B cell (primary cell): ENCODE results near the gene ATP5PB.

Experiments
- CTCF ChIP-seq: fragments of 200-600 bp; IDR thresholded peaks from one replicate; pipeline ENCODE4 v1.8.0; 2022; ENCODE audit warnings: antibody characterized with exemption, mild to moderate bottlenecking
- EZH2 ChIP-seq: IDR thresholded peaks from 2 replicates; pipeline ENCODE4 v1.6.1; 2012; ENCODE audit warnings: borderline replicate concordance, low read depth, mild to moderate bottlenecking, moderate library complexity, low read length; ENCODE audit not compliant: insufficient read depth, poor library complexity, severe bottlenecking

DNA sequence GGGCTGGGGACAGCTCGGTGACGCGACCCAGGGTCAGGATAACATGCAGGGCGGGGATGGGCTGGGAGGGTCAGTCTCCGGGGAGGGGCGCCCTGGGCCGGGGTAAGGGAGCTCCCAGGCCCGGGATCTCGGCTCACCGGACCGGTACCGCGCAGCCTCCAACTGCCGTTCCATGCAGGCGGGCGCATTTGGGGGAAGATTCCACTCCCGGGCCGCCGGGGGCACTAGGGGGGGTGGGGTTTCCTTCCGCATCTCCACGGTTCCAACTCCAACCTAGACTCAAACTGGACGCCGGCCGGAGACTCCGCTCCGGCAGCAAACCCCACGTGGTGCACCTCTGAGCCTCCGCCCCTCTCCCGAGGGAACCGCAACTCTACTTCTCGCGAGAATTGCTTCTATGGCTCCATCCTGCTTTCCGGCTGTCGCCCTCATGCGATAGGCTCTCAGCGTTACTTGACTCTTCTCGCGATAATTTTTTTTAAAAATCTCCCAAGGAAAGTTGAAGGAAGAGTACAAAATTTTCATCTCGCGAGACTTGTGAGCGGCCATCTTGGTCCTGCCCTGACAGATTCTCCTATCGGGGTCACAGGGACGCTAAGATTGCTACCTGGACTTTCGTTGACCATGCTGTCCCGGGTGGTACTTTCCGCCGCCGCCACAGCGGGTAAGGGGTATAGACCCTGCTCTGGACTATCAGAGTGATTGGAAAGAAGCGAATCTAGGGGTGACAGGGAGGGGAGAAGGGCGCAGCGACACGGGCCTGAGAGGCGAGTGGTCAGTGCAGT, at the start of gene ATP5PB, which contains the start of gene WDR77:
- TF ChIP-seq CTCF (no peak), EZH2 (no peak)
